H9 (cell line): ENCODE results near the gene DCST1. TPM values are rescaled to one million over a fixed set of nuclear protein-coding genes. Genes with fewer than 3 reads are reported as not detected.

ENCODE experiments used
- DNase-seq: peaks from one replicate; pipeline ENCODE4 v3.0.0-alpha.2; 2017
- H2AFZ ChIP-seq: one replicate; pipeline ENCODE4 v1.6.1; 2013; ENCODE audit warnings: mild to moderate bottlenecking, low read length, control low read depth, moderate library complexity
- H2AK5ac ChIP-seq: 2 replicates; pipeline ENCODE4 v1.6.1; 2013; ENCODE audit warnings: low read length, control low read depth, mixed read lengths; ENCODE audit not compliant: insufficient read length
- H2BK120ac ChIP-seq: one replicate; pipeline ENCODE4 v1.6.1; 2013; ENCODE audit warnings: low read depth, mild to moderate bottlenecking, low read length, control low read depth, inconsistent platforms; ENCODE audit not compliant: poor library complexity, severe bottlenecking
- H2BK12ac ChIP-seq: 2 replicates; pipeline ENCODE4 v1.6.1; 2013; ENCODE audit warnings: low read length, control low read depth, mixed read lengths, low read depth; ENCODE audit not compliant: insufficient read length
- H2BK15ac ChIP-seq: 2 replicates; pipeline ENCODE4 v1.6.1; 2013; ENCODE audit warnings: low read depth, low read length, control low read depth
- H2BK20ac ChIP-seq: one replicate; pipeline ENCODE4 v1.6.1; 2013; ENCODE audit warnings: low read depth, mild to moderate bottlenecking, low read length, control low read depth, inconsistent platforms; ENCODE audit not compliant: poor library complexity, severe bottlenecking
- H2BK5ac ChIP-seq: 2 replicates; pipeline ENCODE4 v1.6.1; 2013; ENCODE audit warnings: low read length, control low read depth, mixed read lengths; ENCODE audit not compliant: insufficient read length
- H3K14ac ChIP-seq: 2 replicates; pipeline ENCODE4 v1.6.1; 2013; ENCODE audit warnings: low read length, control low read depth; ENCODE audit not compliant: insufficient read depth
- H3K18ac ChIP-seq: 2 replicates; pipeline ENCODE4 v1.6.1; 2013; ENCODE audit warnings: low read depth, mild to moderate bottlenecking, mixed read lengths, low read length, control low read depth; ENCODE audit not compliant: insufficient read length
- H3K23ac ChIP-seq: 2 replicates; pipeline ENCODE4 v1.6.1; 2013; ENCODE audit warnings: low read length, control low read depth, mixed read lengths, low read depth; ENCODE audit not compliant: insufficient read length
- H3K23me2 ChIP-seq: 2 replicates; pipeline ENCODE4 v1.6.1; 2013; ENCODE audit warnings: low read depth, mild to moderate bottlenecking, mixed read lengths, low read length, control low read depth; ENCODE audit not compliant: insufficient read length, poor library complexity, severe bottlenecking
- H3K27ac ChIP-seq: 2 replicates; pipeline ENCODE4 v1.5.1; 2013; ENCODE audit warnings: low read length, control low read depth, mixed read lengths, low read depth; ENCODE audit not compliant: insufficient read length
- H3K27me3 ChIP-seq: 2 replicates; pipeline ENCODE4 v1.6.1; 2013; ENCODE audit warnings: low read length, control low read depth, inconsistent platforms; ENCODE audit not compliant: insufficient read depth
- H3K4ac ChIP-seq: 2 replicates; pipeline ENCODE4 v1.6.1; 2013; ENCODE audit warnings: low read depth, mild to moderate bottlenecking, control low read depth, inconsistent platforms, low read length, moderate library complexity
- H3K4me1 ChIP-seq: 2 replicates; pipeline ENCODE4 v1.6.1; 2013; ENCODE audit warnings: low read length, control low read depth, inconsistent platforms; ENCODE audit not compliant: insufficient read depth
- H3K4me2 ChIP-seq: 2 replicates; pipeline ENCODE4 v1.6.1; 2013; ENCODE audit warnings: low read length, control low read depth, mixed read lengths; ENCODE audit not compliant: insufficient read length, insufficient read depth
- H3K56ac ChIP-seq: 2 replicates; pipeline ENCODE4 v1.6.1; 2013; ENCODE audit warnings: low read depth, mild to moderate bottlenecking, mixed read lengths, low read length, control low read depth; ENCODE audit not compliant: insufficient read length
- H3K79me1 ChIP-seq: 2 replicates; pipeline ENCODE4 v1.6.1; 2013; ENCODE audit warnings: low read depth, mild to moderate bottlenecking, moderate library complexity, low read length, control low read depth, inconsistent platforms; ENCODE audit not compliant: insufficient read depth, poor library complexity, severe bottlenecking
- H3K79me2 ChIP-seq: 2 replicates; pipeline ENCODE4 v1.6.1; 2013; ENCODE audit warnings: low read length, control low read depth, inconsistent platforms; ENCODE audit not compliant: insufficient read depth
- H3K9ac ChIP-seq: 2 replicates; pipeline ENCODE4 v1.6.1; 2013; ENCODE audit warnings: low read length, control low read depth, mixed read lengths; ENCODE audit not compliant: insufficient read length; ENCODE audit errors: extremely low read depth
- H3K9me3 ChIP-seq: one replicate; pipeline ENCODE4 v1.6.1; 2013; ENCODE audit warnings: low read depth, low read length, inconsistent platforms; ENCODE audit not compliant: control insufficient read depth
- H3T11ph ChIP-seq: one replicate; pipeline ENCODE4 v1.6.1; 2013; ENCODE audit warnings: mild to moderate bottlenecking, low read length, control low read depth, inconsistent platforms
- H4K20me1 ChIP-seq: one replicate; pipeline ENCODE4 v1.6.1; 2013; ENCODE audit not compliant: control insufficient read depth, insufficient read length, insufficient read depth
- H4K5ac ChIP-seq: 2 replicates; pipeline ENCODE4 v1.6.1; 2013; ENCODE audit warnings: low read depth, mild to moderate bottlenecking, mixed read lengths, low read length, control low read depth; ENCODE audit not compliant: insufficient read length
- H4K8ac ChIP-seq: replicated peaks from 2 replicates; pipeline ENCODE4 v1.6.1; 2013; ENCODE audit warnings: low read length, control low read depth, mixed read lengths, low read depth; ENCODE audit not compliant: insufficient read length
- H4K91ac ChIP-seq: 2 replicates; pipeline ENCODE4 v1.6.1; 2013; ENCODE audit warnings: low read depth, mild to moderate bottlenecking, moderate library complexity, mixed read lengths, low read length, control low read depth; ENCODE audit not compliant: insufficient read length
- H3K27ac Mint-ChIP-seq, 3 experiments: 2 replicates in 2 of 3; 3 replicates in 1 of 3; pipeline ENCODE4 v1.8.0; 2020 to 2021; ENCODE audit warnings: mixed read lengths in 3 of 3, mild to moderate bottlenecking in 1 of 3, moderate library complexity in 1 of 3
- H3K27me3 Mint-ChIP-seq: 2 replicates; pipeline ENCODE4 v1.8.0; 2021; ENCODE audit warnings: low read depth, mild to moderate bottlenecking, moderate library complexity, mixed read lengths
- H3K36me3 Mint-ChIP-seq, 3 experiments: 2 replicates in 2 of 3; 3 replicates in 1 of 3; pipeline ENCODE4 v1.8.0; 2020 to 2021; ENCODE audit warnings: low read depth in 3 of 3, mixed read lengths in 3 of 3; ENCODE audit not compliant: insufficient read depth in 1 of 3
- H3K4me1 Mint-ChIP-seq, 2 experiments: 2 replicates each; pipeline ENCODE4 v1.8.0; 2020; ENCODE audit warnings: mixed read lengths in 2 of 2
- H3K4me3 Mint-ChIP-seq, 2 experiments: 2 replicates in 1 of 2; 3 replicates in 1 of 2; pipeline ENCODE4 v1.8.0; 2020 to 2021; ENCODE audit warnings: mild to moderate bottlenecking in 2 of 2, mixed read lengths in 2 of 2, moderate library complexity in 1 of 2
- H3K9me3 Mint-ChIP-seq, 2 experiments: 2 replicates in 1 of 2; 3 replicates in 1 of 2; pipeline ENCODE4 v1.8.0; 2020; ENCODE audit warnings: mild to moderate bottlenecking in 2 of 2, mixed read lengths in 2 of 2, moderate library complexity in 1 of 2
- CTCF ChIP-seq: fragments of 200-600 bp; sonication (generic); conservative IDR thresholded peaks from 3 replicates; pipeline ENCODE4 v1.8.0; 2021; ENCODE audit warnings: antibody characterized with exemption, mild to moderate bottlenecking
- WGBS: extraction: QIAGEN DNeasy Blood & Tissue Kit; methylation state at CpG from one replicate; pipeline ENCODE4 v1.1.7; 2013; ENCODE audit warnings: missing lambda C conversion rate, low lambda C conversion rate, mixed read lengths; ENCODE audit not compliant: insufficient read length; ENCODE audit errors: extremely low coverage; 5-methylcytosine and 5-hydroxymethylcytosine counted together
- total RNA-seq: library from RNA; stranded (reverse); gene quantifications from 2 replicates; pipeline ENCODE4 v1.2.1, GENCODE V29; 2021

The DCST1 gene
- total RNA-seq, 1 experiment from 2014 or later = not detected

GRCh38 chr1:155060736-155061135, 27.1 kb downstream of the DCST1 start:
- no peaks in the 10 kb centered on the region for H3K27me3 ChIP-seq
- no peak for TF ChIP-seq CTCF
- Mint-ChIP-seq H3K27ac (no peak overlapping the region; a peak in 1 of 7 replicates), H3K27me3 (peaks cover 2% of the 10 kb centered on the region), H3K9me3 (no peaks in the 10 kb centered on the region; a peak in 1 of 5 replicates), H3K4me1 (peaks cover 16 to 22% of the 10 kb centered on the region in 2 experiments), H3K36me3 (peaks cover 10 to 18% (median 15%) of the 10 kb centered on the region in 3 experiments; a peak in 6 of 7 replicates), H3K4me3 (no peak overlapping the region)
- H2AFZ ChIP-seq = no peak overlapping the region
- no peak overlapping the region for H4K91ac ChIP-seq
- no peak overlapping the region for H3K4me2 ChIP-seq
- no peaks in the 10 kb centered on the region for H3K9me3 ChIP-seq
- H3K23ac ChIP-seq = no peak overlapping the region
- no peak overlapping the region for H3K18ac ChIP-seq
- H2BK12ac ChIP-seq = no peak overlapping the region
- H2BK15ac ChIP-seq = no peak overlapping the region
- H3K23me2 ChIP-seq = peaks cover 17% of the 10 kb centered on the region
- no peaks in the 10 kb centered on the region for H3K79me1 ChIP-seq
- no peak overlapping the region for H4K5ac ChIP-seq
- H3T11ph ChIP-seq = no peak overlapping the region
- peaks cover 3% of the 10 kb centered on the region; the same call in 1 of the 2 replicates for H3K4me1 ChIP-seq
- DNase-seq = no peak
- H3K79me2 ChIP-seq = no peaks in the 10 kb centered on the region; the same call in 1 of the 2 replicates
- H4K20me1 ChIP-seq = no peaks in the 10 kb centered on the region
- H3K9ac ChIP-seq = no peak overlapping the region
- no peak overlapping the region for H3K14ac ChIP-seq
- H2BK120ac ChIP-seq = no peak overlapping the region
- H2BK20ac ChIP-seq = no peak overlapping the region
- no peak overlapping the region for H4K8ac ChIP-seq
- no peak overlapping the region for H3K4ac ChIP-seq
- H3K56ac ChIP-seq = no peak overlapping the region
- WGBS = no CpG with 5 or more reads among the region's 8 CpGs
- no peak overlapping the region for H2AK5ac ChIP-seq
- no peak overlapping the region for H2BK5ac ChIP-seq
- no peak overlapping the region for H3K27ac ChIP-seq
